Thoracic aorta (tissue), 2 donors: ENCODE data around the gene OSM. TPM values are rescaled to one million over a fixed set of nuclear protein-coding genes. Genes with fewer than 3 reads are reported as not detected.

Experiments used
- ATAC-seq: fragments of 150-250 bp; one replicate; pipeline ENCODE4 v1.8.0; 2017; ENCODE audit warnings: low read depth; ENCODE audit not compliant: insufficient number of reproducible peaks, low FRiP score
- DNase-seq: peaks from one replicate; pipeline ENCODE4 v3.0.0-alpha.2; 2020; ENCODE audit warnings: low spot score
- H3K27ac ChIP-seq, 2 donors: fragments of 200-600 bp; sonication (generic); 1 replicate in 1 of 2; 2 replicates in 1 of 2; pipeline ENCODE4 v1.5.1; 2016; ENCODE audit warnings: mild to moderate bottlenecking in 2 of 2, moderate library complexity in 2 of 2
- H3K27me3 ChIP-seq: fragments of 200-600 bp; sonication (generic); replicated peaks from 2 replicates; pipeline ENCODE4 v1.6.0; 2016; ENCODE audit warnings: mild to moderate bottlenecking; ENCODE audit not compliant: insufficient read depth
- H3K36me3 ChIP-seq: fragments of 200-600 bp; sonication (generic); one replicate; pipeline ENCODE4 v1.5.1; 2016
- H3K4me1 ChIP-seq, 2 donors: fragments of 200-600 bp; sonication (generic); 1 replicate in 1 of 2; 2 replicates in 1 of 2; pipeline versions ENCODE4 v1.5.1 to v1.6.0; 2016; ENCODE audit warnings: low read depth in 2 of 2, mild to moderate bottlenecking in 1 of 2; ENCODE audit not compliant: control insufficient read depth in 1 of 2
- H3K4me3 ChIP-seq: fragments of 200-600 bp; sonication (generic); 2 replicates; pipeline ENCODE4 v1.5.1; 2016; ENCODE audit warnings: mild to moderate bottlenecking
- H3K9me3 ChIP-seq: fragments of 200-600 bp; sonication (generic); 2 replicates; pipeline ENCODE4 v1.5.1; 2016
- CTCF ChIP-seq: fragments of 200-600 bp; sonication (generic); IDR thresholded peaks from one replicate; pipeline ENCODE4 v1.5.1; 2019; ENCODE audit warnings: antibody characterized with exemption
- total RNA-seq, 2 donors: library from RNA; depleted of rRNA; stranded (reverse); fragments of >200 nt; gene quantifications; one replicate each; pipeline versions ENCODE4 v1.1.0 to v1.2.3, GENCODE V29; 2016

Gene OSM
- total RNA-seq, 2 donors from 2014 or later, result 3.5 to 27.1 TPM

GRCh38 chr22:30233582-30233981 is 33.1 kb downstream of the OSM start:
- no peak for TF ChIP-seq CTCF
- Histone ChIP-seq H3K9me3 (no peaks in the 10 kb centered on the region), H3K4me1 (no peaks in the 10 kb centered on the region), H3K4me3 (no peak overlapping the region), H3K36me3 (no peaks in the 10 kb centered on the region), H3K27ac (no peak overlapping the region), H3K27me3 (no peaks in the 10 kb centered on the region)
- ATAC-seq (no peak), DNase-seq (no peak)

- H3K27me3 ChIP-seq, result no peaks in the 10 kb centered on the region
- ATAC-seq, result no peak
- no peak for TF ChIP-seq CTCF
These were observed 33.9 kb downstream of the OSM start for GRCh38 chr22:30232716-30233218.

GRCh38 chr22:30230787-30231461 is 35.7 kb downstream of the OSM start:
- H3K27ac ChIP-seq, result no peak overlapping the region
- TF ChIP-seq CTCF, result no peak
- H3K4me1 ChIP-seq, result no peaks in the 10 kb centered on the region
- no peak for ATAC-seq
- H3K27me3 ChIP-seq, result no peaks in the 10 kb centered on the region
- no peaks in the 10 kb centered on the region for H3K36me3 ChIP-seq
- H3K9me3 ChIP-seq, result no peaks in the 10 kb centered on the region
- no peak overlapping the region for H3K4me3 ChIP-seq
- no peak for DNase-seq

More at GRCh38 chr22:30232716-30233218, 33.9 kb downstream of the OSM start:
- H3K27ac ChIP-seq, result no peak overlapping the region
- H3K4me1 ChIP-seq, result no peaks in the 10 kb centered on the region
- H3K4me3 ChIP-seq, result no peak overlapping the region
- no peaks in the 10 kb centered on the region for H3K9me3 ChIP-seq
- H3K36me3 ChIP-seq, result no peaks in the 10 kb centered on the region
- no peak for DNase-seq

- no peak overlapping the region for H3K27ac ChIP-seq
- H3K36me3 ChIP-seq, result no peaks in the 10 kb centered on the region
- no peaks in the 10 kb centered on the region for H3K4me1 ChIP-seq
- DNase-seq (no peak), ATAC-seq (no peak)
- no peak overlapping the region for H3K4me3 ChIP-seq
- H3K27me3 ChIP-seq, result no peaks in the 10 kb centered on the region
- no peak for TF ChIP-seq CTCF
- H3K9me3 ChIP-seq, result no peaks in the 10 kb centered on the region
These were observed 36.3 kb downstream of the OSM start for GRCh38 chr22:30230330-30230729.

- Histone ChIP-seq H3K4me1 (no peaks in the 10 kb centered on the region), H3K36me3 (no peaks in the 10 kb centered on the region), H3K9me3 (no peaks in the 10 kb centered on the region), H3K27me3 (no peaks in the 10 kb centered on the region), H3K4me3 (no peak overlapping the region), H3K27ac (no peak overlapping the region)
- TF ChIP-seq CTCF, result no peak
- DNase-seq, result no peak
- no peak for ATAC-seq
These were observed 37.9 kb downstream of the OSM start for GRCh38 chr22:30228509-30229359.
